NCI-H1105 treated with DMSO at 0.1 percent for 48 hours (cell line): Measurements from ENCODE around the gene AATF.
A peak's percentile ranks its signal among the peaks of the same experiment; 100 is the strongest.
"Not testable (repeated sequence)": the region's sequence is repeated elsewhere in the genome, so short reads cannot be mapped to it uniquely, and the experiment has no call there.

Source experiments
- DNase-seq: peaks from one replicate; lab custom pipeline; 2025; lab: John Stamatoyannopoulos, UW

The AATF gene

GRCh38 chr17:37047631-37048104 is 98.9 kb downstream of the AATF start:
- DNase-seq = peak; percentile 74

GRCh38 chr17:37048811-37049210 is 100.1 kb downstream of the AATF start:
- no peak for DNase-seq

- no peak for DNase-seq
These were observed 102.2 kb downstream of the AATF start for GRCh38 chr17:37050920-37051319.

GRCh38 chr17:37051381-37051780 is 102.6 kb downstream of the AATF start:
- DNase-seq = no peak

- DNase-seq = no peak
These were observed 103.1 kb downstream of the AATF start for GRCh38 chr17:37051833-37052232.

GRCh38 chr17:37052450-37052849 is 103.7 kb downstream of the AATF start:
- DNase-seq = no peak

- no peak for DNase-seq
These were observed 106.1 kb downstream of the AATF start for GRCh38 chr17:37054894-37055293.

GRCh38 chr17:37056622-37057021 is 107.9 kb downstream of the AATF start:
- DNase-seq = no peak

GRCh38 chr17:37059493-37059892 is 110.7 kb downstream of the AATF start:
- DNase-seq = no peak

- no peak for DNase-seq
These were observed 111.3 kb downstream of the AATF start for GRCh38 chr17:37060094-37060493.

GRCh38 chr17:37060928-37061327 is 112.2 kb downstream of the AATF start:
- DNase-seq = no peak

- DNase-seq = no peak
These were observed 113.3 kb downstream of the AATF start for GRCh38 chr17:37062021-37062420.

GRCh38 chr17:37064206-37064605 is 115.5 kb downstream of the AATF start:
- no peak for DNase-seq

GRCh38 chr17:37064956-37065355 is 116.2 kb downstream of the AATF start:
- DNase-seq = no peak

GRCh38 chr17:37065486-37066321 is 117.0 kb downstream of the AATF start:
- no peak for DNase-seq

- no peak for DNase-seq
These were observed 117.8 kb downstream of the AATF start for GRCh38 chr17:37066322-37067255.

- DNase-seq = no peak
These were observed 118.9 kb downstream of the AATF start for GRCh38 chr17:37067555-37068111.

- no peak for DNase-seq
These were observed 119.5 kb downstream of the AATF start for GRCh38 chr17:37068266-37068665.

GRCh38 chr17:37069087-37069486 is 120.3 kb downstream of the AATF start:
- no peak for DNase-seq

GRCh38 chr17:37073464-37073863 is 124.7 kb downstream of the AATF start:
- not testable (repeated sequence) for DNase-seq

GRCh38 chr17:37079065-37079708 is 130.4 kb downstream of the AATF start:
- no peak for DNase-seq

- no peak for DNase-seq
These were observed 131.0 kb downstream of the AATF start for GRCh38 chr17:37079735-37080134.
